A673 (cell line): ENCODE results near the gene MSH3. TPM values are rescaled to one million over a fixed set of nuclear protein-coding genes. Genes with fewer than 3 reads are reported as not detected.
"Not testable (repeated sequence)": the region's sequence is repeated elsewhere in the genome, so short reads cannot be mapped to it uniquely, and the experiment has no call there.

ENCODE experiments used
- BruUV-seq: library from RNA; stranded (reverse); fragments of 400-500 nt; replicated peaks from 2 replicates; lab custom pipeline; 2021; lab: Mats Ljungman, UMichigan
- CTCF ChIA-PET: fragments of 300-600 bp; sonication (Branson Sonifier 250); formaldehyde crosslinking; loops from one replicate; lab custom pipeline; 2022; ENCODE audit warnings: antibody characterized with exemption; lab: Charles Lee
- POLR2A ChIA-PET: fragments of 300-600 bp; sonication (Branson Sonifier 250); formaldehyde crosslinking; loops from one replicate; lab custom pipeline; 2022; ENCODE audit warnings: antibody characterized with exemption; ENCODE audit not compliant: low non-redundant PET; lab: Charles Lee
- DNase-seq: peaks from one replicate; pipeline ENCODE4 v3.0.0-alpha.2; 2015; ENCODE audit warnings: low spot score
- H3K27ac ChIP-seq: fragments of 200-600 bp; sonication (generic); 2 replicates; pipeline ENCODE4 v1.5.1; 2016; ENCODE audit warnings: mixed run types, low read depth, mild to moderate bottlenecking, mixed read lengths, antibody characterized with exemption, low read length; ENCODE audit not compliant: poor library complexity, severe bottlenecking
- H3K27me3 ChIP-seq: fragments of 200-600 bp; sonication (generic); replicated peaks from 2 replicates; pipeline ENCODE4 v1.6.1; 2017; ENCODE audit warnings: mixed run types, low read depth, mild to moderate bottlenecking, mixed read lengths, antibody characterized with exemption, low read length; ENCODE audit not compliant: insufficient read depth, poor library complexity
- H3K36me3 ChIP-seq: fragments of 200-600 bp; sonication (generic); 2 replicates; pipeline ENCODE4 v1.6.1; 2016; ENCODE audit warnings: mixed run types, mild to moderate bottlenecking, mixed read lengths, antibody characterized with exemption, low read length; ENCODE audit not compliant: insufficient read depth, poor library complexity, severe bottlenecking
- H3K4me1 ChIP-seq: fragments of 200-600 bp; sonication (generic); 2 replicates; pipeline ENCODE4 v1.6.1; 2017; ENCODE audit warnings: mixed run types, mild to moderate bottlenecking, mixed read lengths, antibody characterized with exemption, low read length; ENCODE audit not compliant: insufficient read depth, poor library complexity, severe bottlenecking
- H3K4me3 ChIP-seq: fragments of 200-600 bp; sonication (generic); 2 replicates; pipeline ENCODE4 v1.5.1; 2016; ENCODE audit warnings: low read depth, mixed run types, mild to moderate bottlenecking, mixed read lengths, low read length; ENCODE audit not compliant: poor library complexity, severe bottlenecking
- H3K9me3 ChIP-seq: fragments of 200-600 bp; sonication (generic); 2 replicates; pipeline ENCODE4 v1.6.1; 2016; ENCODE audit warnings: mixed run types, low read depth, mild to moderate bottlenecking, mixed read lengths, antibody characterized with exemption, low read length; ENCODE audit not compliant: poor library complexity, severe bottlenecking
- CTCF ChIP-seq: fragments of 300-800, 200-600 bp; sonication (generic); conservative IDR thresholded peaks from 2 replicates; pipeline ENCODE4 v1.5.1; 2017; ENCODE audit warnings: low read depth, mild to moderate bottlenecking, antibody characterized with exemption, low read length, moderate library complexity, mixed read lengths
- EZH2 ChIP-seq: fragments of 200-600 bp; sonication (generic); IDR thresholded peaks from 2 replicates; pipeline ENCODE4 v1.6.1; 2017; ENCODE audit warnings: borderline replicate concordance, low read depth, mild to moderate bottlenecking, mixed read lengths, antibody characterized with exemption, low read length; ENCODE audit not compliant: poor library complexity, severe bottlenecking
- intact Hi-C: fragments of 100-400 bp; cut with micrococcal nuclease; formaldehyde crosslinking; loops from one replicate; pipeline ENCODE4 v1.10.0; 2022; ENCODE audit not compliant: unreplicated experiment
- total RNA-seq: library from RNA; stranded (reverse); gene quantifications from 2 replicates; pipeline ENCODE4 v1.2.3, GENCODE V29; 2021

Gene MSH3
- total RNA-seq, 1 experiment from 2014 or later, result 16.2 TPM

GRCh38 chr5:80834710-80835109 lies 180.3 kb downstream of the MSH3 start:
- no peak for TF ChIP-seq EZH2
- no peak for TF ChIP-seq CTCF
- no peak for DNase-seq
- CTCF ChIA-PET, result no interaction called here
- POLR2A ChIA-PET, result no interaction called here
- H3K4me3 ChIP-seq, result no peak overlapping the region
- no peaks in the 10 kb centered on the region for H3K36me3 ChIP-seq
- H3K27me3 ChIP-seq, result no peaks in the 10 kb centered on the region
- BruUV-seq, result no TSS peak
- H3K9me3 ChIP-seq, result no peaks in the 10 kb centered on the region
- H3K27ac ChIP-seq, result no peak overlapping the region
- H3K4me1 ChIP-seq, result no peaks in the 10 kb centered on the region
- intact Hi-C loops, result no loop called here

- Histone ChIP-seq H3K27me3 (no peaks in the 10 kb centered on the region), H3K36me3 (no peaks in the 10 kb centered on the region), H3K4me1 (no peaks in the 10 kb centered on the region), H3K9me3 (no peaks in the 10 kb centered on the region), H3K4me3 (no peak overlapping the region), H3K27ac (no peak overlapping the region)
- POLR2A ChIA-PET, result no interaction called here
- intact Hi-C loops, result no loop called here
- TF ChIP-seq CTCF (no peak), EZH2 (no peak)
- CTCF ChIA-PET, result interaction anchor here (0.5 kb wide), 1 partner anchor 384 kb away, joined by 4 read pairs; no protein-coding TSS in a partner anchor
- DNase-seq, result no peak
- no TSS peak for BruUV-seq
Observed at GRCh38 chr5:80835128-80835527, 180.7 kb downstream of the MSH3 start.

GRCh38 chr5:80837679-80838078 lies 183.2 kb downstream of the MSH3 start:
- Histone ChIP-seq H3K9me3 (no peaks in the 10 kb centered on the region), H3K27me3 (no peaks in the 10 kb centered on the region), H3K4me3 (no peak overlapping the region), H3K4me1 (no peaks in the 10 kb centered on the region), H3K36me3 (no peaks in the 10 kb centered on the region), H3K27ac (no peak overlapping the region)
- intact Hi-C loops, result no loop called here
- CTCF ChIA-PET, result no interaction called here
- no peak for DNase-seq
- no TSS peak for BruUV-seq
- TF ChIP-seq EZH2 (no peak), CTCF (no peak)
- POLR2A ChIA-PET, result no interaction called here

- BruUV-seq, H3K4me1 ChIP-seq, POLR2A ChIA-PET, H3K4me3 ChIP-seq, CTCF ChIA-PET, DNase-seq, H3K27ac ChIP-seq, H3K36me3 ChIP-seq, H3K9me3 ChIP-seq, intact Hi-C loops, H3K27me3 ChIP-seq: not testable (repeated sequence)
Observed at GRCh38 chr5:80841026-80841797, 186.8 kb downstream of the MSH3 start.

GRCh38 chr5:80846422-80846821 lies 192.0 kb downstream of the MSH3 start:
- H3K27me3 ChIP-seq, CTCF ChIA-PET, BruUV-seq, DNase-seq, H3K4me1 ChIP-seq, H3K36me3 ChIP-seq, intact Hi-C loops, H3K4me3 ChIP-seq, H3K27ac ChIP-seq, H3K9me3 ChIP-seq: not testable (repeated sequence)
- POLR2A ChIA-PET, result interaction anchor here (0.6 kb wide), 1 partner anchor 110 kb away, joined by 4 read pairs; no protein-coding TSS in a partner anchor
